HG03520 (cell line): ENCODE results near the gene ATP6V0C.
"Not testable (repeated sequence)": the region's sequence is repeated elsewhere in the genome, so short reads cannot be mapped to it uniquely, and the experiment has no call there.

Experiments used
- ATAC-seq: cut with Tn5 transposase; IDR thresholded peaks from one replicate; pipeline ENCODE4 v1.9.1; 2021; ENCODE audit warnings: mild to moderate bottlenecking, moderate library complexity; ENCODE audit not compliant: unreplicated experiment

Gene ATP6V0C

GRCh38 chr16:2540912-2541311 is 27.2 kb downstream of the ATP6V0C start:
- not testable (repeated sequence) for ATAC-seq

GRCh38 chr16:2541409-2541808 is 27.7 kb downstream of the ATP6V0C start:
- not testable (repeated sequence) for ATAC-seq

GRCh38 chr16:2543771-2544170 is 30.0 kb downstream of the ATP6V0C start:
- ATAC-seq: not testable (repeated sequence)

DNA sequence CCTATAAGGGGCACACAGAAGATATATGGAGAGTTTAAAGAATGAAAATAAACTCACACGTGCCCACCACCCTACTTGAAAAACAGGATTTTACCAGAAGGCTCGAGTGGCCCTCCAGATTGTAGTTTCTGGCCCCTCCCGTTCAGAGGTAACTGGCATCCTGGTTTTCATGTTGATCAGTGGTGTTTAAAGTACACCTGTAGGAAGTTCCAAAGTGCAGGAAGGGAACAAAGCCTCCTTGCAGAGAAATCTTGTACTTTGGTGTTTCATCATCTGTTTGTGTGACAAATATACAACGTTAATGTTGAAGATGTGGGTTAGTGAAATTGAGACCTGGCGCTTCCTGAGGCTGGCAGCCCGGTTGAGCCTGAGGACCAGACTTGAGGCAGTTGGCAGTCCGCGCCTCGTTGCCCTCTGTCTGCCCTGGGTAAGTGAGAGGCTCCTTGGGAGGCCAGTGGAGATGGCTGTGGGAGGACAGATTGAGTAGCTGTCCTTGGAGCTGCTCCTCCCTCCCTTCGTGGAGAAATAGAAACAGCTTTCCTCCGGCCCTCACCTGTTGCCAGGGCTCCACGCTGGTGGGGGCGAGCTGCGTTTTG is 36.6 kb downstream of the ATP6V0C start:
- not testable (repeated sequence) for ATAC-seq

DNA sequence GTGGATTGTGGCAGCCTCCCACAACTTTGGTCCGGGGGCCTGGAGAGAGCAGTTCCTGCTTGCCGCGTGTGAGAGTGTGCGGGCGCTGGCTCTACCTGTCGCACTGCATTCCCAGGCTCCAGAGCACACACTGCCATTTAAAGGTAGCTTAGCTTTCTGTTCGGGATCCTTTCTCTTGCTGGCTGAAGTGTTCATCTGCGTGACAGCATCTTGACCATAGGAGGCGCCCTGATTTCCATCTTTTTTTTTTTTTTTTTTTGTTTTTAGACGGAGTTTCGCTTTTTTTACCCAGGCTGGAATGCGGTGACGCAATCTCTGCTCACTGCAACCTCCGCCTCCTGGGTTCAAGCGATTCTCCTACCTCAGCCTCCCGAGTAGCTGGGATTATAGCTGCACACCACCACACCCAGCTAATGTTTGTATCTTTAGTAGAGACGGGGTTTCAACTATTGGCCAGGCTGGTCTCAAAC is 37.7 kb downstream of the ATP6V0C start:
- ATAC-seq: not testable (repeated sequence)

- ATAC-seq: not testable (repeated sequence)
These were observed 41.1 kb downstream of the ATP6V0C start for GRCh38 chr16:2554709-2555425.

GRCh38 chr16:2557150-2557549 is 43.4 kb downstream of the ATP6V0C start:
- ATAC-seq: not testable (repeated sequence)

GRCh38 chr16:2560131-2560797 is 46.5 kb downstream of the ATP6V0C start:
- ATAC-seq: not testable (repeated sequence)

DNA sequence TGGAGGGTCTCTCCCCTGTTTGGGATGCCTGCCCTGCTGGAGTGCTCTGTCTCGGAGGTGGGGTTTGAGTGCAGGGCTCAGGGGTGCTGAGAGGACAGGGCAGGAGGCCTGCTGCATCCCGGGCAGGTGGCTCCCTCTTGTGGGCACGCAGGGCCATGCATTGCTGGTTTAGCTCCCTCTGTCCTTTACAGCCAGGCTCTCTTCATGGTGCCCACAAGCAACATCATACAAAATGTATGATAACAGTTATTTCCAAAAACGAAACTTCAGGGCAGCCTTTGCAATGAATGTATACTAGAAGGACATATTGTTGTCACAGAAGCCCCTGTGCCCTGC is 47.0 kb downstream of the ATP6V0C start:
- not testable (repeated sequence) for ATAC-seq

- not testable (repeated sequence) for ATAC-seq
These were observed 53.8 kb downstream of the ATP6V0C start for GRCh38 chr16:2567506-2567905.

- ATAC-seq: not testable (repeated sequence)
These were observed 54.8 kb downstream of the ATP6V0C start for GRCh38 chr16:2568573-2568972.
